Iris pigment epithelial cell (primary cell): ENCODE measurements around the gene LYG2.
"Not testable (repeated sequence)": the region's sequence is repeated elsewhere in the genome, so short reads cannot be mapped to it uniquely, and the experiment has no call there.

ENCODE experiments used
- DNase-seq: peaks from one replicate; pipeline ENCODE4 v3.0.0-alpha.2; 2011; ENCODE audit warnings: low read depth

The LYG2 gene

GRCh38 chr2:99255491-99256318 is at the start of gene LYG2:
Gene LYG2, minus strand, starts transcription at chr2:99255666. Its CDS starts 1,406 bp downstream, at chr2:99254260.
- no peak for DNase-seq

GRCh38 chr2:99301097-99301496 is 45.6 kb upstream of the LYG2 start, which contains the start of gene LYG1:
Gene LYG1, minus strand, starts transcription at chr2:99301197. Its CDS starts 5,527 bp downstream, at chr2:99295670.
- not testable (repeated sequence) for DNase-seq

GRCh38 chr2:99299580-99299979 is 44.1 kb upstream of the LYG2 start:
- DNase-seq: no peak

- peak; percentile 36 for DNase-seq
Observed at GRCh38 chr2:99297994-99298393, 42.5 kb upstream of the LYG2 start.

GRCh38 chr2:99285526-99285925 is 30.1 kb upstream of the LYG2 start:
- DNase-seq: no peak

GRCh38 chr2:99279969-99280695 is 24.7 kb upstream of the LYG2 start:
- peak; percentile 47 for DNase-seq

- peak; percentile 94 for DNase-seq
Observed at GRCh38 chr2:99278793-99279291, 23.4 kb upstream of the LYG2 start.

GRCh38 chr2:99278195-99278765 is 22.8 kb upstream of the LYG2 start:
- DNase-seq: not testable (repeated sequence)

GRCh38 chr2:99275882-99276281 is 20.4 kb upstream of the LYG2 start:
- no peak for DNase-seq

GRCh38 chr2:99261242-99261641 is 5.8 kb upstream of the LYG2 start:
- no peak for DNase-seq

GRCh38 chr2:99260184-99260583 is 4.7 kb upstream of the LYG2 start:
- no peak for DNase-seq

GRCh38 chr2:99259465-99259864 is 4.0 kb upstream of the LYG2 start:
- no peak for DNase-seq

- no peak for DNase-seq
Observed at GRCh38 chr2:99256677-99257076, 1.2 kb upstream of the LYG2 start.

GRCh38 chr2:99249951-99250350 is 5.5 kb downstream of the LYG2 start:
- no peak for DNase-seq

GRCh38 chr2:99242151-99242550 is 13.3 kb downstream of the LYG2 start:
- DNase-seq: no peak

- DNase-seq: no peak
Observed at GRCh38 chr2:99240431-99240830, 15.0 kb downstream of the LYG2 start.

- no peak for DNase-seq
Observed at GRCh38 chr2:99238599-99238998, 16.9 kb downstream of the LYG2 start.

- not testable (repeated sequence) for DNase-seq
Observed at GRCh38 chr2:99233177-99233576, 22.3 kb downstream of the LYG2 start.

GRCh38 chr2:99217929-99218501 is 37.5 kb downstream of the LYG2 start:
- no peak for DNase-seq

- no peak for DNase-seq
Observed at GRCh38 chr2:99216096-99216495, 39.4 kb downstream of the LYG2 start.

- no peak for DNase-seq
Observed at GRCh38 chr2:99205491-99205890, 50.0 kb downstream of the LYG2 start.

GRCh38 chr2:99201959-99202678 is 53.3 kb downstream of the LYG2 start:
- DNase-seq: no peak
